ENCODE data around the gene KCNQ4. TPM values are rescaled to one million over a fixed set of nuclear protein-coding genes. Genes with fewer than 3 reads are reported as not detected.

KCNQ4 gene
- total RNA-seq, 1 donor from 2014 or later: 2.3 TPM

DNA sequence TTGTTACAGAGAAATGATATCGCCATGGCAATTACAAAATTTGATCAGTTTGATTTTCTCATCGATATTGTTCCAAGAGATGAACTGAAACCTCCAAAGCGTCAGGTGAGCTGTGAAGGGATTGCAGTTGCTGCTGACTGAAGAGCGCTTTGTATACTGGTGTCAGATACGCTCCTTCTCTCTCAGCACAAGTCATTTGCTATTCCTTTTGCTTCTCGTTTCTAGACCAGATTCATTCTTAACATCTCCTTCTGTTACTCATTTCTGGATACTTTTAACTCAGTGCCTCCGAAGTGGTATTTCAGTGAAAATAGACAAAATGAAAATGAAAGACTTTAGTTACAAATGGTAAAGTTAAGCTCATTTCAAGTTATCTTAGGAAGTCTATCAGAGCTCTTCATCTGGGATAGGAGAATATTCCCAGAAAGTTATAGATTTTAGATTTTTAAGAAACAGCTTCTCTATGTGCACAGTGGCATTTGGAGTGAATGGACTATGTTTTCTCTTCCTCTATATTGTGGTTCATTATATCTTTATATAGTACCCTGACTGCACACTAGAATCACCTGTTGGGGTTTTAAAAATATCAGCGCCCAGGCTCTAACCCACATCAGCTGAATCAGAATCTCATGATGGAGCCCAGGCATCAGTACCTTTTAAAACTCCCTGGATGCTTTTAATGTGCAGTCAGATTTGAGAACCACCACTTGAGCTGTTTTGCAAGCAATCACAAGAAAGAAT is 30.3 kb upstream of the KCNQ4 start:
- intact Hi-C loops (cut with DNase I): no loop called here
- ATAC-seq (no peak), DNase-seq (ENCODE audit: low spot score) (no peak)

DNA sequence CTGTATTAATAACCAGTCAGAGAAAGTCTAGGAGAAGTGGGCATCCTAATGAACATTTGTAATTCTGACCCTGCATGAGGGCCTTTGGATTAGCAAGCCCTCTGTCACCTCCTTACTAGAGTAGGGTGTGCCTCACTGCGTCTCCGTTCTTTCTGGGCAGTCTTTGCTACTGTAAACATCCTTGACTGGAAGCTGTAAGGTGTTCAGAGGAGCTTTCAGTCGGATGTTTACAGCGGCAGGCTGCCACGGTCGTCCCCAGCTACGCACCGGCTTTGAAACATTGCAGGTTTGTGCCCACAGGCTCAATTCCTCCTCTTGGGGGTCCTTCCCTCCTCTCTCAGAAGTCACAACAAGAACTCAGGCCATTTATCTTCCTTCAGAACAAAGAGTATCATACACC is 29.4 kb upstream of the KCNQ4 start:
- intact Hi-C loops (cut with DNase I): no loop called here
- DNase-seq (ENCODE audit: low spot score): no peak
- no peak for ATAC-seq

DNA sequence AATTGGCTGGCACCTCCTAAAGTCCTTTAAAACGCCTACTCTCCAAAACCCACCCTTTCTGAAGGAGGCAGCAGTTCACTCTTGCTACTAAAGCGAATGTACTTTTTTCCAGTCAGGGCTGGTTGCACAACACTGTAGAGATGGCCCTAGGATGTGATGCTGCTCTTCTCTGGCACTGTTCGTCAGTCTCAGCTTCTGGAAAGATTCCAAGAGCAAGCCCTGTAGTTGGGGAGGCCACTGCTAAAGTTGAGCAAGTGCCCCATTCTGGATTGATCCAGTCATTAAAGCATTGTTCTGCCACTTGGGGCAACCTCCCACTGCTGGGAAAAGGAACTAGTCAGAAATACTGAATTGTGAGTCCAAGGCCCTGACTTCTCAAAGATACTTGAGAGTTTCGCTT is 28.5 kb upstream of the KCNQ4 start:
- DNase-seq (ENCODE audit: low spot score): no peak
- intact Hi-C loops (cut with DNase I): no loop called here
- ATAC-seq: peak; percentile 78

GRCh38 chr1:40756523-40756922 is 27.1 kb upstream of the KCNQ4 start:
- ATAC-seq: no peak
- no peak for DNase-seq (ENCODE audit: low spot score)
- intact Hi-C loops (cut with DNase I): no loop called here

- intact Hi-C loops (cut with DNase I): no loop called here
Observed at GRCh38 chr1:40757084-40757483, 26.5 kb upstream of the KCNQ4 start.

DNA sequence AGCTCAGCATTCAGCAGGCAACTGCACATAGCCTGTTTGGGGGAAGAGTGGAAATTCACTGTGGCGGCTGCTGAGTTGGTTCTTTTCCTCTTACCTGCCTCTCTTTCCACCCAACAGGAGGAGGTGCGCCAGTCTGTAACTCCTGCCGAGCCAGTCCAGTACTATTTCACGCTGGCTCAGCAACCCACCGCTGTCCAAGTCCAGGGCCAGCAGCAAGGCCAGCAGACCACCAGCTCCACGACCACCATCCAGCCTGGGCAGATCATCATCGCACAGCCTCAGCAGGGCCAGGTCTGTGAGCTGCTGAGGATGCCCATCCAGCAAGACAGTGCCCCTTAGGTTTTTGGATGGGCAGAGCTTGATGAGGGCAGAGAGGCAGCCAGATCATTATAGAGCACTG is 25.6 kb upstream of the KCNQ4 start:
- DNase-seq (ENCODE audit: low spot score) (no peak), ATAC-seq (no peak)
- intact Hi-C loops (cut with DNase I): no loop called here

More at GRCh38 chr1:40757084-40757483, 26.5 kb upstream of the KCNQ4 start:
- no peak for DNase-seq (ENCODE audit: low spot score)
- no peak for ATAC-seq

- ATAC-seq (no peak), DNase-seq (ENCODE audit: low spot score) (no peak)
- intact Hi-C loops (cut with DNase I): no loop called here
Observed at GRCh38 chr1:40758578-40759343, 24.8 kb upstream of the KCNQ4 start.

DNA sequence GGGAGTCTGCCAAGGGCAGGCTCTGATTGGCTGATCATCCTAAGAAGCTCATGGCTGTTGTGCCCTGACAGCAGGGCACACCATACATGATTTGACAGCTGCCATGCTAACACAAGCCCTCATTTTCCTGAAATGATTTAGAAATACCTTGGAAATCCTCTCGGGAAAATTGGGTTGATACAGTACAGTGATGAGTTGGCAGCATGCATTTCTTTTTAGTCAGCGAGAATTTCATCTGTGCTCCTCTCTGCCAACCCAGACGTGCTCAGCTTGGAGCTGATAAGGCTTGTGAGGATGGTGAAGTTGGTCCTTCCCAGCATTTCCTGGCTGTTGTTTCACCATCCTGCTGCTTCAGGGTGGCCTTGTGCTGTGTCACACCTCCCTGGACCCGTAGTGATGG is 22.6 kb upstream of the KCNQ4 start:
- DNase-seq (ENCODE audit: low spot score): no peak
- intact Hi-C loops (cut with DNase I): no loop called here
- no peak for ATAC-seq

DNA sequence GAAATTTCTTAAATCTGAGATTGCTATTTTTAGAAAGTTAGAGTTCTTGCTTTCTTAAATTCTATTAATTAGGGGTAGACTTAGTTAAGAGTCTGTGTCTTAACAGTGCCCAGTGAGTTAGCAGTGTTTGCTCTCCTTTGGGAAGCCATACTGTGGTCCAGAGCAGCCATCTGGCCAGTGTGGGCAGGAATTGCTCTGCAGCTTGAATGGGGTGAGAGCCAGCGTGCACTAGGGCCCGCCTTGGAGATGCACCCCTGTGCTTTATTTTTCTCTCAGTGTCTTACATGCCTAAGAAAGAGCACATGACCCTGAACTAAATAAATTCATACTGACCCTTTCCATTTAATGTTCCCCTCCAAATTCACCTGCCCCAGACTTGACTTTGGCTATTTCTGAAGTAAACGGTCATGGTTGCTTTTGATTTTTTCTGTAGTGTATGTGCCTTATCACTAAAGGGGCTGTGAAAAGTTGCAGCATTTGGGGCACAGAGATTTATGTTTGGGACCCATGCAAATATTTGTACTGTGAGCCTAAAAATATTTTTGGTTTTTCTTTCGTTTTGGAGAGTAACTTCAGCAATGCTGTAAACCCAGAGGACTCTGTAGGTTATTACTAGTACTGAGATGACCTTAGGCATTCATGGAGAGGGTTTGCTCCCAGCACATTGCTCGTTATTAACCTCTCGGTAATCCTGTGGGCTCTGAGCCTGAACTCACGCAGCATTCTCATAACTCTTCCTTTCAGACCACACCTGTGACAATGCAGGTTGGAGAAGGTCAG is 21.3 kb upstream of the KCNQ4 start:
- ATAC-seq (no peak), DNase-seq (ENCODE audit: low spot score) (no peak)
- intact Hi-C loops (cut with DNase I): no loop called here

DNA sequence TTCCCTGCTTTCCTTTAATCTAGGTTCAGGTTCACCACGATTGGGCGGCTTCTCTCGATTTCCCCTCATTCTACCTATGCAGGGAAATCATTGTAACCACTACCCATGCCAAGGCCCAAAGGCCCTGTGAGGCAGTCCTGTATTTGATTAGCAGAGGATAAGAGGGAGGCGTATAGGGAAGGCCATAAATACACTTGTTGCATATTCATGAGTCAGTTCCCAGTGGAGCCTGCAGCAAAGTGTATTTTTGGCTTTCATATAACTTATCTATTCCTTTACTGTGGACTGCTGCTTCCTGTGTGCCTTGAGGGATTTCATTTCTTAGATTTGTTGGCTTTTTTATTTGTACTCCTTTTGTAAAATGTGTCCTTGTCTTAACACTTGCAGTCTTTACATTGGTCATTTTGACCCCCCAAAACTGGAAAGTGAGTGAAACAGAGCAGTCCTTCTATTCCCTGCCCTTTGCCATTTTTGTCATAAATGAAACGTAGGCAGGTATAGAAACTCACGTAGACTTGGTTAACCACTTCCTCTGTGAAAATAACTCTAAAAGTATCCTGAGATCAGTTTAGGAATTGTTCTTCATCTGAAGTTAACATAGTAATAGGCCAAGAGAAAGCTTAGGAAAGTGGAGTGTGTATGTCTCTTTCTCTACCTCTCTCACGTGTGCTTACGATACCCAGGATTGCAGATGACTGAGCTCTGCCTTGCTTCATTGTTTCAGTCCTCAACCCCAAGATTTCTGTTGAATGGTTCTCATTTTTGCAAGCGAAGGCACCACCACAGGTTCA is 19.6 kb upstream of the KCNQ4 start:
- no peak for ATAC-seq
- DNase-seq (ENCODE audit: low spot score): no peak
- intact Hi-C loops (cut with DNase I): no loop called here

- ATAC-seq (no peak), DNase-seq (ENCODE audit: low spot score) (no peak)
- intact Hi-C loops (cut with DNase I): no loop called here
Observed at GRCh38 chr1:40764981-40765380, 18.6 kb upstream of the KCNQ4 start.

GRCh38 chr1:40766017-40766416 is 17.6 kb upstream of the KCNQ4 start:
- ATAC-seq (no peak), DNase-seq (ENCODE audit: low spot score) (no peak)
- intact Hi-C loops (cut with DNase I): no loop called here

DNA sequence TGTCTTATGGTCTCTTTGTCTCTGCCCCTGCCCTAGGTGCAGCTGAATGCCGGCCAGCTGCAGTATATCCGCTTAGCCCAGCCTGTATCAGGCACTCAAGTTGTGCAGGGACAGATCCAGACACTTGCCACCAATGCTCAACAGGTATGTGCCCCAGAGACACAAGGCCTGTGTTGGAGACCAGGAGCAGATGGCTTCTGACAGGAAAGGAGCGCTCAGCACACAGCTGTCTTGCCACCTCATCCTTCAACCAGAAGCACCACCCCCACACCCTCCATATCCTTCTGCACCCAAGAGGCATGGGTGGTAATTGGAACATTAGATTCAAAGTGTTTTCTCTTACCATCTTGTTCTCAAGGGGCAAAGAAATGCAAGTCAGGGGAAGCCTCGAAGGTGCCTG is 17.0 kb upstream of the KCNQ4 start:
- no peak for DNase-seq (ENCODE audit: low spot score)
- intact Hi-C loops (cut with DNase I): no loop called here

GRCh38 chr1:40768146-40768990 is 15.2 kb upstream of the KCNQ4 start:
- DNase-seq (ENCODE audit: low spot score): no peak
- peak; percentile 42 for ATAC-seq
- intact Hi-C loops (cut with DNase I): no loop called here

More for the DNA sequence above, 17.0 kb upstream of the KCNQ4 start:
- no peak for ATAC-seq

- DNase-seq (ENCODE audit: low spot score) (no peak), ATAC-seq (peak; percentile 54)
- intact Hi-C loops (cut with DNase I): loop anchor here (10.0 kb wide), 1 partner anchor 85 kb away; no protein-coding TSS in a partner anchor
Observed at GRCh38 chr1:40769815-40770214, 13.8 kb upstream of the KCNQ4 start.

- intact Hi-C loops (cut with DNase I): loop anchor here (10.0 kb wide), 1 partner anchor 84 kb away; no protein-coding TSS in a partner anchor
- DNase-seq (ENCODE audit: low spot score) (no peak), ATAC-seq (no peak)
Observed at GRCh38 chr1:40770296-40771070, 13.1 kb upstream of the KCNQ4 start.
